Endodermal cell (in vitro differentiated cells): ENCODE measurements around the gene ZNF574. TPM values are rescaled to one million over a fixed set of nuclear protein-coding genes. Genes with fewer than 3 reads are reported as not detected.
A peak's percentile ranks its signal among the peaks of the same experiment; 100 is the strongest.

ENCODE experiments used
- DNase-seq: peaks from one replicate; pipeline ENCODE4 v3.0.0-alpha.2; 2017
- H3K27ac ChIP-seq: 2 replicates; pipeline ENCODE4 v1.5.1; 2013; ENCODE audit warnings: mild to moderate bottlenecking, low read depth, low read length, moderate library complexity
- H3K27me3 ChIP-seq: 2 replicates; pipeline ENCODE4 v1.6.1; 2013; ENCODE audit warnings: mild to moderate bottlenecking, low read length, moderate library complexity; ENCODE audit not compliant: insufficient read depth, control insufficient read depth, poor library complexity, severe bottlenecking
- H3K36me3 ChIP-seq: 2 replicates; pipeline ENCODE4 v1.7.0; 2013; ENCODE audit warnings: mild to moderate bottlenecking, low read length, moderate library complexity; ENCODE audit not compliant: control insufficient read depth, insufficient read depth
- H3K4me1 ChIP-seq: one replicate; pipeline ENCODE4 v1.7.0; 2013; ENCODE audit warnings: low read length; ENCODE audit not compliant: control insufficient read depth, insufficient read depth
- H3K4me3 ChIP-seq: 2 replicates; pipeline ENCODE4 v1.5.1; 2013; ENCODE audit warnings: mild to moderate bottlenecking, low read length, moderate library complexity
- H3K9ac ChIP-seq: 2 replicates; pipeline ENCODE4 v1.6.1; 2013; ENCODE audit warnings: mild to moderate bottlenecking, low read length, moderate library complexity; ENCODE audit not compliant: poor library complexity, severe bottlenecking; ENCODE audit errors: extremely low read depth
- H3K9me3 ChIP-seq: 2 replicates; pipeline ENCODE4 v1.6.1; 2013; ENCODE audit warnings: mild to moderate bottlenecking, low read length, moderate library complexity; ENCODE audit not compliant: control insufficient read depth
- H3K27ac Mint-ChIP-seq: 2 replicates; pipeline ENCODE4 v1.8.0; 2020; ENCODE audit warnings: mixed read lengths
- H3K27me3 Mint-ChIP-seq: 2 replicates; pipeline ENCODE4 v1.8.0; 2021; ENCODE audit warnings: mild to moderate bottlenecking, mixed read lengths; ENCODE audit not compliant: insufficient read depth
- H3K36me3 Mint-ChIP-seq: 2 replicates; pipeline ENCODE4 v1.8.0; 2020; ENCODE audit warnings: low read depth, mixed read lengths
- H3K4me1 Mint-ChIP-seq: 2 replicates; pipeline ENCODE4 v1.8.0; 2020; ENCODE audit warnings: mixed read lengths
- H3K4me3 Mint-ChIP-seq: 2 replicates; pipeline ENCODE4 v1.8.0; 2020; ENCODE audit warnings: mild to moderate bottlenecking, moderate library complexity, mixed read lengths
- H3K9me3 Mint-ChIP-seq: 2 replicates; pipeline ENCODE4 v1.8.0; 2020; ENCODE audit warnings: mild to moderate bottlenecking, mixed read lengths
- CTCF ChIP-seq: fragments of 200-600 bp; sonication (generic); conservative IDR thresholded peaks from 2 replicates; pipeline ENCODE4 v1.5.0; 2021; ENCODE audit warnings: antibody characterized with exemption, mild to moderate bottlenecking
- WGBS, 2 experiments: methylation state at CpG; one replicate each; pipeline versions ENCODE4 v1.1.5 to v1.1.7; 2013; ENCODE audit warnings: missing lambda C conversion rate in 2 of 2, mixed read lengths in 1 of 2; ENCODE audit not compliant: insufficient coverage in 1 of 2, insufficient read length in 1 of 2; 5-methylcytosine and 5-hydroxymethylcytosine counted together
- total RNA-seq, 2 donors: library from RNA; stranded (reverse); fragmentation: NEBNext Ultra II Directional in 1 of 2; extraction: Animal tissue kit (Norgen Biotek cat#: 25700) in 1 of 2; gene quantifications; 2 replicates in 1 of 2; 3 replicates in 1 of 2; pipeline ENCODE4 v1.2.1, GENCODE V29; 2021

Gene ZNF574
- total RNA-seq, 2 donors from 2014 or later = 20.9 to 22.1 TPM

DNA sequence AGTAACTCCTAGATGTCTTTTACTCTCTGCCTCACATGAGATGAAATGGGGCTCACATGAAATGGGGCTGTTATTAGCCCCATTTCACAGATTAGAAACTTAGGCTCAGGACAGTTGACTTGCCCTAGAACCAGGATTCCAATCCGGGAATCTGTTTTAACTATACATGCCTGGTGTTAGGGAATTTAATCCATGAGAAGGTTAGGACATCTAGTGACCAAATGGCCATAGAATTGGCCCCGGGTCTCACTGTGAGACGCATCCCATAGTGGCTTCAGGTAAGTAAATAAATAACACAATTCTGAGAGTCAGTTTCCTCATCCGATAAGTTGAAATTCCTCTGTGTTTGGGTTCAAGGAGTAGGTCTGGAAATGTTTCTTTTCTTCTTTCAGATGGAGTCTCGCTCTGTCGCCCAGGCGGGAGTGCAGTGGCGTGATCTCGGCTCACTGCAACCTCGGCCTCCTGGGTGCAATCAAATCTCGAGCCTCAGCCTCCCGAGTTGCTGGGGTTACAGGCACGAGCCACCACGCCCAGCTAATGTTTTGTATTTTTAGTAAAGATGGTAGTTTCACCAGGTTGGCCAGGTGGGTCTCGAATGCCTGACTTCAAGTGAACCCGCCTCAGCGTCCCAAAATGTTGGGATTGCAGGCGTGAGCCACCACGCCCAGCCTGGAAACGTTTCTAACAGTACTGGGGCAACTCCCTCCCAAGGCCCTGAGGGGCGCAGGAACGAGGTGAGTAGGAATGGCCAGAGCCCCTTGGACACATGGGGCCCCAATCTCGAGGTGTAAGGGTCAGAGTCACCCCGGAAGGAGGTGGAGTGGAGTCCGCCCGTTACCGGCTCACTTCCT is 1.2 kb upstream of the ZNF574 start:
- peak overlapping the region; percentile 100 for H3K27ac Mint-ChIP-seq
- TF ChIP-seq CTCF = no peak
- H3K4me3 Mint-ChIP-seq = peak overlapping the region; percentile 96
- peaks cover 4% of the 10 kb centered on the region for H3K27me3 Mint-ChIP-seq
- peaks cover 18% of the 10 kb centered on the region for H3K36me3 Mint-ChIP-seq
- H3K9me3 Mint-ChIP-seq = no peaks in the 10 kb centered on the region
- Histone ChIP-seq H3K9ac (peak overlapping the region; percentile 96), H3K27me3 (no peaks in the 10 kb centered on the region), H3K4me3 (peak overlapping the region; percentile 83), H3K36me3 (peaks cover 15% of the 10 kb centered on the region), H3K27ac (peak overlapping the region; percentile 90), H3K4me1 (no peaks in the 10 kb centered on the region), H3K9me3 (no peaks in the 10 kb centered on the region)
- no peak for DNase-seq
- 86 to 87% methylated on average over 18 to 27 of the region's 27 CpGs for WGBS, 2 experiments
- H3K4me1 Mint-ChIP-seq = peaks cover 27% of the 10 kb centered on the region

- Histone ChIP-seq H3K4me1 (no peaks in the 10 kb centered on the region), H3K27me3 (no peaks in the 10 kb centered on the region), H3K9ac (peak overlapping the region; percentile 96), H3K4me3 (peak overlapping the region; percentile 83), H3K27ac (peak overlapping the region; percentile 90), H3K36me3 (peaks cover 20% of the 10 kb centered on the region), H3K9me3 (no peaks in the 10 kb centered on the region)
- Mint-ChIP-seq H3K4me3 (peak overlapping the region; percentile 96), H3K36me3 (peaks cover 24% of the 10 kb centered on the region), H3K27ac (peak overlapping the region; percentile 100), H3K4me1 (peaks cover 26% of the 10 kb centered on the region), H3K27me3 (peaks cover 4% of the 10 kb centered on the region), H3K9me3 (no peaks in the 10 kb centered on the region)
- no peak for TF ChIP-seq CTCF
- no peak for DNase-seq
- 18 to 27% methylated on average over 3 of the region's 3 CpGs for WGBS, 2 experiments
Measured at GRCh38 chr19:42075364-42075615, 676 bp upstream of the ZNF574 start.

DNA sequence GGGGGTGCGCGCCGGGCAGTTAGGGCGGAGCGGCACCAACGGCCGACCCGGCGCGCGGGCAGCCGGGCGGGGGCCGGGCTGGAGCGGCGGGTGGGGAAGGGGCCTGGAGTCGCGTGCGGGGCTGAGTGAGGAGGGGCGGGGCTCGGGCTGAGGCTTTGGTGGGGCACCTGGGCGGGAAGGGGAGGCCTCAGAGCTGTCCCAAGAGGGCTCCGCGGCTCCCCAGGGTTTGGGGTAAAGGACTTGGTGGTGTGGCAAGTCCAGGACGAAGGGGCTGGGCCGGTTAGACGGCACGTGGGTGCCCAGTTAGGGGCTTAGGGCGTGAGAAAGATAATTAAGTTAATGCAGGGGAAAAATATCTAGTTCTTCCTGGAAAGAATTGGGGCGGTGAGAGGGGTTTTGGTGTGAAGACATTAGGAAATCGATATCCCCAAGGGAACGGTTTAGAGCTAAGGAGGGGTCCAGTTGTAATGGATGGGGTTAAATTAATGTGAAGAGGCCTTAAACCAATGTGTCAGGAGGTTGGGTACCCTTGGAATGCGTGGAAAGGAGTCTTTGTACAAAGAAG is 496 bp downstream of the ZNF574 start:
- no peaks in the 10 kb centered on the region for H3K27me3 Mint-ChIP-seq
- H3K4me3 ChIP-seq = peak overlapping the region; percentile 100
- peaks cover 23% of the 10 kb centered on the region for H3K4me1 Mint-ChIP-seq
- peak overlapping the region; percentile 89 for H3K27ac Mint-ChIP-seq
- no peaks in the 10 kb centered on the region for H3K4me1 ChIP-seq
- 0 to 2% methylated on average over 10 to 33 of the region's 33 CpGs for WGBS, 2 experiments
- H3K9ac ChIP-seq = peak overlapping the region; percentile 96
- H3K36me3 ChIP-seq = peaks cover 31% of the 10 kb centered on the region
- peak overlapping the region; percentile 96 for H3K4me3 Mint-ChIP-seq
- peaks cover 31% of the 10 kb centered on the region for H3K36me3 Mint-ChIP-seq
- no peaks in the 10 kb centered on the region for H3K9me3 Mint-ChIP-seq
- no peak for TF ChIP-seq CTCF
- peak overlapping the region; percentile 66 for H3K27ac ChIP-seq
- no peaks in the 10 kb centered on the region for H3K9me3 ChIP-seq
- no peak for DNase-seq
- no peaks in the 10 kb centered on the region for H3K27me3 ChIP-seq
